DND-41 (cell line): Measurements from ENCODE around the gene DLG2.

Source experiments
- ATAC-seq: fragments of 200-7000 bp; cut with Tn5 transposase; 3 replicates; pipeline ENCODE4 v1.9.1; 2021; ENCODE audit warnings: low read depth; ENCODE audit not compliant: insufficient read depth
- DNase-seq: peaks from one replicate; pipeline ENCODE4 v3.0.0-alpha.2; 2020
- H2AFZ ChIP-seq: 2 replicates; pipeline ENCODE4 v1.6.0; 2012; ENCODE audit warnings: low read depth, low read length
- H3K27ac ChIP-seq: 2 replicates; pipeline ENCODE4 v1.5.1; 2012; ENCODE audit warnings: low read length, inconsistent platforms
- H3K27me3 ChIP-seq: fragments of 200-600 bp; sonication (generic); 2 replicates; pipeline ENCODE4 v1.6.0; 2012; ENCODE audit warnings: low read length, mild to moderate bottlenecking, inconsistent platforms; ENCODE audit not compliant: insufficient read depth, poor library complexity
- H3K36me3 ChIP-seq: 2 replicates; pipeline ENCODE4 v1.5.1; 2012; ENCODE audit warnings: low read length, inconsistent platforms; ENCODE audit not compliant: insufficient read depth
- H3K4me1 ChIP-seq: 2 replicates; pipeline ENCODE4 v1.5.1; 2012; ENCODE audit warnings: mild to moderate bottlenecking, low read length; ENCODE audit not compliant: insufficient read depth
- H3K4me2 ChIP-seq: 2 replicates; pipeline ENCODE4 v1.6.0; 2012; ENCODE audit warnings: mild to moderate bottlenecking, moderate library complexity, low read length, inconsistent platforms; ENCODE audit not compliant: insufficient read depth
- H3K4me3 ChIP-seq, 2 experiments: fragments of 200-600 bp in 1 of 2; shearing (Covaris generic) in 1 of 2; 2 replicates each; pipeline ENCODE4 v1.5.1; 2012 to 2016; ENCODE audit warnings: inconsistent platforms in 2 of 2, low read length in 2 of 2, mild to moderate bottlenecking in 2 of 2, low read depth in 1 of 2, moderate library complexity in 1 of 2
- H3K79me2 ChIP-seq: 2 replicates; pipeline ENCODE4 v1.6.0; 2012; ENCODE audit warnings: low read length, inconsistent platforms; ENCODE audit not compliant: insufficient read depth
- H3K9ac ChIP-seq: 2 replicates; pipeline ENCODE4 v1.6.0; 2012; ENCODE audit warnings: low read depth, mild to moderate bottlenecking, inconsistent platforms, low read length, moderate library complexity
- H3K9me3 ChIP-seq: 2 replicates; pipeline ENCODE4 v1.5.1; 2012; ENCODE audit warnings: low read length, moderate library complexity, mild to moderate bottlenecking, inconsistent platforms; ENCODE audit not compliant: insufficient read depth, severe bottlenecking
- H4K20me1 ChIP-seq: 2 replicates; pipeline ENCODE4 v1.6.0; 2012; ENCODE audit warnings: low read length; ENCODE audit not compliant: insufficient read depth
- CTCF ChIP-seq: IDR thresholded peaks from 2 replicates; pipeline ENCODE4 v1.5.1; 2012; ENCODE audit warnings: borderline replicate concordance, low read length, moderate library complexity, mild to moderate bottlenecking; ENCODE audit not compliant: poor library complexity, severe bottlenecking; ENCODE audit errors: extremely low read depth
- EZH2 ChIP-seq: IDR thresholded peaks from 3 replicates; pipeline ENCODE4 v1.6.1; 2012; ENCODE audit warnings: borderline replicate concordance, low read depth, mild to moderate bottlenecking, moderate library complexity, low read length, inconsistent platforms; ENCODE audit not compliant: severe bottlenecking

The DLG2 gene

DNA sequence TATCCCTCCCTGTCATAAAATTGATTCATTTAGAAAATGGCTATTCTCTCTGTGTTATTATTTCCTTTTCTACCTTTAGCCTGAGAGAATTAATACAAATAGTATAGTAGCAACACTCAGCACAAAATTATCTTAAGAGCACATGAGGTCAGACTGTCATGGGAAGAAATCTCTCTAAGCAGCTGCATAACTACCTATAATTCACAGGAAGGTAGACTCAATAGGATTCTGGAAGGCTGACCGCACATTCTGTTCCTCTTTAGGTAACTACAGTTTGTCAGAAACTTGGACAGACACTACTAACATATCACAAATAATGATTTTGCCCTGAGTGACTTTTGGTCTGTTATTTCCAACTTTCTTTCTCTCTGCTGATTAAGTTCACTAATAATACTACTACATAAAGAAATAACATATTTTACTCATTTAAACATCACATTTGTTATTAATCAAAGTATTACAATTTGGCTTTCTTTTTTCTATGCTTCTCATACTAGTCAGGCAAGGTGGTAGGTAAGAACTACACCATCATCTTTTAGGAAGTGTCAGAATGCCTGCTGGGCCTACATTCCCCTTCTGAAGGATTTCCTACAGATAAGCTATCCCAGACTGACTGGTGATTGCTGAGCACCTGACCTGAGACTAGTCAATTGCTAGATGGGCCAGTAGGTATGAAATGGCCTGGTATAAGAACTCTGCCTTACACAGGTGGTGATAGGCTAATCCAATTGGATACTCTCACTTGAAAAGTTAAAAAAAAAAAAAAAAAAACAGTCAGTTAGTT lies 325.1 kb downstream of the DLG2 start:
- H2AFZ ChIP-seq = no peak overlapping the region
- DNase-seq = no peak
- TF ChIP-seq CTCF = no peak
- TF ChIP-seq EZH2 = no peak
- no peak for ATAC-seq
- H3K4me1 ChIP-seq = no peaks in the 10 kb centered on the region
- H3K4me2 ChIP-seq = no peak overlapping the region
- no peaks in the 10 kb centered on the region for H3K27me3 ChIP-seq
- no peaks in the 10 kb centered on the region for H4K20me1 ChIP-seq
- no peak overlapping the region for H3K9ac ChIP-seq
- no peak overlapping the region for H3K4me3 ChIP-seq
- H3K79me2 ChIP-seq = no peaks in the 10 kb centered on the region
- no peaks in the 10 kb centered on the region for H3K9me3 ChIP-seq
- no peaks in the 10 kb centered on the region for H3K36me3 ChIP-seq
- no peak overlapping the region for H3K27ac ChIP-seq

- no peaks in the 10 kb centered on the region for H3K79me2 ChIP-seq
- H3K4me3 ChIP-seq = no peak overlapping the region
- no peaks in the 10 kb centered on the region for H3K27me3 ChIP-seq
- ATAC-seq = no peak
- no peak for DNase-seq
- H3K36me3 ChIP-seq = no peaks in the 10 kb centered on the region
- no peak overlapping the region for H3K9ac ChIP-seq
- no peak overlapping the region for H2AFZ ChIP-seq
- no peaks in the 10 kb centered on the region for H4K20me1 ChIP-seq
- no peak overlapping the region for H3K4me2 ChIP-seq
- H3K27ac ChIP-seq = no peak overlapping the region
- TF ChIP-seq CTCF (no peak), EZH2 (no peak)
- H3K4me1 ChIP-seq = no peaks in the 10 kb centered on the region
- H3K9me3 ChIP-seq = no peaks in the 10 kb centered on the region
These were observed 327.7 kb downstream of the DLG2 start for GRCh38 chr11:85299258-85299942.

- ATAC-seq (no peak), DNase-seq (no peak)
- Histone ChIP-seq H3K36me3 (no peaks in the 10 kb centered on the region), H3K4me1 (no peaks in the 10 kb centered on the region), H2AFZ (no peak overlapping the region), H3K4me2 (no peak overlapping the region), H3K27me3 (no peaks in the 10 kb centered on the region), H3K27ac (no peak overlapping the region), H3K4me3 (no peak overlapping the region), H3K9ac (no peak overlapping the region), H4K20me1 (no peaks in the 10 kb centered on the region), H3K9me3 (no peaks in the 10 kb centered on the region), H3K79me2 (no peaks in the 10 kb centered on the region)
- TF ChIP-seq CTCF (no peak), EZH2 (no peak)
These were observed 331.4 kb downstream of the DLG2 start for GRCh38 chr11:85295694-85296271.
